Endothelial cell of umbilical vein (primary cell): Measurements from ENCODE around the gene ITGA6. TPM values are rescaled to one million over a fixed set of nuclear protein-coding genes. Genes with fewer than 3 reads are reported as not detected.

Experiments
- BruUV-seq: library from RNA; stranded (reverse); fragments of 400-500 nt; replicated peaks from 2 replicates; lab custom pipeline; 2021; lab: Mats Ljungman, UMichigan
- CTCF ChIA-PET: fragments of 300-600, 350-600 bp; sonication (Branson Sonifier 250); formaldehyde crosslinking; loops from one replicate; lab custom pipeline; 2021; ENCODE audit warnings: antibody characterized with exemption, inconsistent platforms; lab: Charles Lee
- POLR2A ChIA-PET: fragments of 300-600, 350-600 bp; sonication (Branson Sonifier 250); formaldehyde crosslinking; loops from one replicate; lab custom pipeline; 2021; ENCODE audit warnings: antibody characterized with exemption, inconsistent platforms; lab: Charles Lee
- DNase-seq: peaks from one replicate; pipeline ENCODE4 v3.0.0-alpha.2; 2011; ENCODE audit warnings: low read depth, low spot score
- FAIRE-seq: peaks from 2 replicates; lab custom pipeline; 2011; peaks lifted over from hg19 to GRCh38; lab: Jason Lieb, UNC
- H2AFZ ChIP-seq: 2 replicates; pipeline ENCODE4 v1.6.0; 2012; ENCODE audit warnings: low read depth, low read length, control low read depth, inconsistent platforms
- H3K27ac ChIP-seq: 2 replicates; pipeline ENCODE4 v1.5.1; 2011; ENCODE audit warnings: low read depth, mild to moderate bottlenecking, control low read depth, low read length, moderate library complexity; ENCODE audit not compliant: insufficient read depth
- H3K27me3 ChIP-seq, 2 experiments: 2 replicates each; pipeline versions ENCODE4 v1.6.0 to v1.6.1; 2011; ENCODE audit warnings: low read length in 2 of 2, mixed read lengths in 1 of 2; ENCODE audit not compliant: control insufficient read depth in 2 of 2, insufficient read depth in 2 of 2
- H3K36me3 ChIP-seq, 2 experiments: 2 replicates in 1 of 2; 3 replicates in 1 of 2; pipeline ENCODE4 v1.5.1; 2011; ENCODE audit warnings: low read length in 2 of 2, mild to moderate bottlenecking in 1 of 2, moderate library complexity in 1 of 2; ENCODE audit not compliant: control insufficient read depth in 2 of 2, insufficient read depth in 2 of 2; ENCODE audit errors: extremely low read depth in 1 of 2
- H3K4me1 ChIP-seq: 3 replicates; pipeline ENCODE4 v1.5.1; 2011; ENCODE audit warnings: mild to moderate bottlenecking, low read length; ENCODE audit not compliant: control insufficient read depth, insufficient read depth; ENCODE audit errors: extremely low read depth
- H3K4me2 ChIP-seq: 2 replicates; pipeline ENCODE4 v1.6.1; 2011; ENCODE audit warnings: low read length, control low read depth, mixed read lengths; ENCODE audit not compliant: insufficient read depth
- H3K4me3 ChIP-seq, 3 experiments: fragments of 200-600 bp in 1 of 3; sonication (generic), shearing (Covaris generic) in 1 of 3; replicated peaks in 1 of 3; 2 replicates each; pipeline ENCODE4 v1.5.1; 2011 to 2016; ENCODE audit warnings: control low read depth in 3 of 3, low read length in 3 of 3, mild to moderate bottlenecking in 2 of 3, inconsistent platforms in 1 of 3, low read depth in 1 of 3, moderate library complexity in 1 of 3; ENCODE audit not compliant: insufficient read depth in 1 of 3
- H3K79me2 ChIP-seq: 2 replicates; pipeline ENCODE4 v1.6.0; 2012; ENCODE audit warnings: low read length, inconsistent platforms; ENCODE audit not compliant: control insufficient read depth, insufficient read depth
- H3K9ac ChIP-seq: replicated peaks from 2 replicates; pipeline ENCODE3; 2011; ENCODE audit warnings: low read length, control low read depth; ENCODE audit not compliant: insufficient read depth; ENCODE audit errors: extremely low read depth
- H3K9me1 ChIP-seq: replicated peaks from 3 replicates; pipeline ENCODE4 v1.6.0; 2011; ENCODE audit warnings: mild to moderate bottlenecking, low read length; ENCODE audit not compliant: control insufficient read depth, insufficient read depth; ENCODE audit errors: extremely low read depth
- H3K9me3 ChIP-seq: replicated peaks from 2 replicates; pipeline ENCODE4 v1.5.1; 2012; ENCODE audit warnings: low read length, inconsistent platforms; ENCODE audit not compliant: control insufficient read depth, insufficient read depth
- H4K20me1 ChIP-seq: replicated peaks from 2 replicates; pipeline ENCODE3; 2011; ENCODE audit warnings: mild to moderate bottlenecking, low read length; ENCODE audit not compliant: control insufficient read depth, insufficient read depth; ENCODE audit errors: extremely low read depth
- EZH2 ChIP-seq: IDR thresholded peaks from 2 replicates; pipeline ENCODE4 v1.6.1; 2012; ENCODE audit warnings: borderline replicate concordance, low read depth, mild to moderate bottlenecking, moderate library complexity, low read length, inconsistent platforms; ENCODE audit not compliant: severe bottlenecking
- FOS ChIP-seq: IDR thresholded peaks from 2 replicates; pipeline ENCODE4 v1.6.1; 2011; ENCODE audit warnings: mild to moderate bottlenecking, low read length, moderate library complexity, borderline replicate concordance; ENCODE audit not compliant: insufficient read depth
- GATA2 ChIP-seq: IDR thresholded peaks from 2 replicates; pipeline ENCODE4 v1.7.0; 2011; ENCODE audit warnings: low read depth, mild to moderate bottlenecking, moderate library complexity, mixed read lengths, low read length; ENCODE audit not compliant: insufficient read length, insufficient read depth
- JUN ChIP-seq: IDR thresholded peaks from 2 replicates; pipeline ENCODE4 v1.6.1; 2011; ENCODE audit warnings: borderline replicate concordance, low read depth; ENCODE audit not compliant: insufficient read length, insufficient read depth
- MAX ChIP-seq: IDR thresholded peaks from 2 replicates; pipeline ENCODE4 v1.6.1; 2011; ENCODE audit not compliant: insufficient read depth, insufficient read length
- MYC ChIP-seq: IDR thresholded peaks from one replicate; pipeline ENCODE4 v1.6.1; 2011; ENCODE audit warnings: mild to moderate bottlenecking, low read depth, low read length
- POLR2A ChIP-seq: IDR thresholded peaks from 2 replicates; pipeline ENCODE4 v1.6.1; 2012; ENCODE audit warnings: low read depth, mild to moderate bottlenecking, control low read depth, low read length
- POLR2AphosphoS5 ChIP-seq: IDR thresholded peaks from 2 replicates; pipeline ENCODE4 v1.6.1; 2012; ENCODE audit warnings: low read depth, mild to moderate bottlenecking, control low read depth, low read length, moderate library complexity; ENCODE audit not compliant: insufficient read depth
- dilution Hi-C: fragments of 300-500 bp; cut with MboI; formaldehyde crosslinking; loops from one replicate; pipeline ENCODE4 v1.15.0; 2019; ENCODE audit warnings: low sequenced_read_pairs; ENCODE audit not compliant: extremely low pct_ligation_motif_present
- intact Hi-C: fragments of 100-400 bp; cut with micrococcal nuclease; formaldehyde crosslinking; loops from one replicate; pipeline ENCODE4 v1.10.0; 2022
- polyA plus RNA-seq, 4 experiments: library from polyadenylated mRNA; depleted of rRNA in 3 of 4; stranded (reverse) in 3 of 4; unstranded in 1 of 4; fragments of >200 nt; gene quantifications; 2 replicates each; pipeline versions ENCODE4 v1.2.1 to v1.2.3, GENCODE V29; 2011 to 2012; ENCODE audit warnings: missing spikeins in 1 of 4
- total RNA-seq: library from RNA; stranded (reverse); gene quantifications from 2 replicates; pipeline ENCODE4 v1.2.3, GENCODE V29; 2021
- TF ChIP-seq, protein P1 (sequence below), 2 donors: IDR thresholded peaks; 1 replicate in 1 of 2; 2 replicates in 1 of 2; pipeline ENCODE4 v1.5.1; 2011; ENCODE audit warnings: low read length in 2 of 2, mild to moderate bottlenecking in 2 of 2, moderate library complexity in 2 of 2, control low read depth in 1 of 2, inconsistent platforms in 1 of 2, low read depth in 1 of 2; ENCODE audit not compliant: insufficient read depth in 1 of 2; ENCODE audit errors: extremely low read depth in 1 of 2

The ITGA6 gene
- total and polyA plus RNA-seq, 2 donors (not counting 3 experiments of a cell fraction or from before 2014, with no cell fraction given) = 24.9 to 208 TPM

GRCh38 chr2:172448544-172449267 is 21.3 kb downstream of the ITGA6 start:
- no peaks in the 10 kb centered on the region for H3K9me1 ChIP-seq
- peaks cover 78% of the 10 kb centered on the region for H3K79me2 ChIP-seq
- H3K27me3 ChIP-seq = no peaks in the 10 kb centered on the region
- ChIA-PET CTCF (interaction anchor here (3.9 kb wide), 1 partner anchor 13 kb away, joined by 30 read pairs; no protein-coding TSS in a partner anchor), POLR2A (no interaction called here)
- no peak overlapping the region for H2AFZ ChIP-seq
- H3K9ac ChIP-seq = no peak overlapping the region
- no peaks in the 10 kb centered on the region for H3K36me3 ChIP-seq
- no peak overlapping the region for H3K27ac ChIP-seq
- H3K4me1 ChIP-seq = peaks cover 11% of the 10 kb centered on the region
- TF ChIP-seq, protein P1, sequence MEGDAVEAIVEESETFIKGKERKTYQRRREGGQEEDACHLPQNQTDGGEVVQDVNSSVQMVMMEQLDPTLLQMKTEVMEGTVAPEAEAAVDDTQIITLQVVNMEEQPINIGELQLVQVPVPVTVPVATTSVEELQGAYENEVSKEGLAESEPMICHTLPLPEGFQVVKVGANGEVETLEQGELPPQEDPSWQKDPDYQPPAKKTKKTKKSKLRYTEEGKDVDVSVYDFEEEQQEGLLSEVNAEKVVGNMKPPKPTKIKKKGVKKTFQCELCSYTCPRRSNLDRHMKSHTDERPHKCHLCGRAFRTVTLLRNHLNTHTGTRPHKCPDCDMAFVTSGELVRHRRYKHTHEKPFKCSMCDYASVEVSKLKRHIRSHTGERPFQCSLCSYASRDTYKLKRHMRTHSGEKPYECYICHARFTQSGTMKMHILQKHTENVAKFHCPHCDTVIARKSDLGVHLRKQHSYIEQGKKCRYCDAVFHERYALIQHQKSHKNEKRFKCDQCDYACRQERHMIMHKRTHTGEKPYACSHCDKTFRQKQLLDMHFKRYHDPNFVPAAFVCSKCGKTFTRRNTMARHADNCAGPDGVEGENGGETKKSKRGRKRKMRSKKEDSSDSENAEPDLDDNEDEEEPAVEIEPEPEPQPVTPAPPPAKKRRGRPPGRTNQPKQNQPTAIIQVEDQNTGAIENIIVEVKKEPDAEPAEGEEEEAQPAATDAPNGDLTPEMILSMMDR (IDR thresholded peaks at IDR 0.05; ENCODE audit: extremely low read depth in 1 of 2, insufficient read depth in 1 of 2, low read depth in 1 of 2, low read length in 2 of 2) = no peak
- TF ChIP-seq MYC = no peak
- no peak for TF ChIP-seq FOS
- no peak for TF ChIP-seq POLR2AphosphoS5
- TF ChIP-seq POLR2A = no peak
- TF ChIP-seq GATA2 = no peak
- TF ChIP-seq JUN = no peak
- TF ChIP-seq EZH2 = no peak
- TF ChIP-seq MAX = no peak
- H3K4me2 ChIP-seq = no peak overlapping the region
- FAIRE-seq (no peak), DNase-seq (no peak)
- H3K9me3 ChIP-seq = no peaks in the 10 kb centered on the region
- BruUV-seq = no TSS peak
- no peaks in the 10 kb centered on the region for H4K20me1 ChIP-seq
- dilution Hi-C loops = loop anchor here (25.0 kb wide), 1 partner anchor 261 kb away; no protein-coding TSS in a partner anchor
- no peak overlapping the region for H3K4me3 ChIP-seq
- intact Hi-C loops = no loop called here
